Measurements from ENCODE around the gene SMCO4. TPM values are rescaled to one million over a fixed set of nuclear protein-coding genes. Genes with fewer than 3 reads are reported as not detected.
"Not testable (repeated sequence)": the region's sequence is repeated elsewhere in the genome, so short reads cannot be mapped to it uniquely, and the experiment has no call there.

The SMCO4 gene
- total RNA-seq, 1 donor from 2014 or later: 6.8 TPM

DNA sequence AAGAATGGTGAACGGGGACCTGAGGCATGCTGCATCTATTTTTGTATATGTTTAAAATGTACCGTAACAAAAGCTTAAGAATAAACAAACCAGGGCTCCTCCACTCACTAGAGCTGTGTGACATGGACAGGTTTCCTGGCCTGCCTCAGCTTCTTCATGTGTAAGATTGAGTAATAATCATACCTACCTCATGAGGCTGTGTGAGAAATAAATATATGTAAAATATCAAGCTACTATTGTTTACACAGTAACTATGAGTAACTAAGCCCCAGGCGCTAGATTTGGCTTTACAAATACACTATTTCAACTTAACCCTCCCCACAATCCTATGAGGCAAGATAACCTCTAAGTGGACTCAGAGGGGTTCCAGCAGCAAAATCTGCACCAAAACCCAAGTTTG lies 66.4 kb downstream of the SMCO4 start:
- Mint-ChIP-seq H3K27ac (no peak overlapping the region), H3K27me3 (ENCODE audit: low read depth) (no peaks in the 10 kb centered on the region), H3K9me3 (peaks cover 4% of the 10 kb centered on the region), H3K36me3 (no peaks in the 10 kb centered on the region), H3K4me3 (no peak overlapping the region), H3K4me1 (peaks cover 7% of the 10 kb centered on the region)
- DNase-seq (ENCODE audit: low spot score in 2 of 2, unreplicated experiment in 2 of 2): no peak
- TF ChIP-seq, protein P1, sequence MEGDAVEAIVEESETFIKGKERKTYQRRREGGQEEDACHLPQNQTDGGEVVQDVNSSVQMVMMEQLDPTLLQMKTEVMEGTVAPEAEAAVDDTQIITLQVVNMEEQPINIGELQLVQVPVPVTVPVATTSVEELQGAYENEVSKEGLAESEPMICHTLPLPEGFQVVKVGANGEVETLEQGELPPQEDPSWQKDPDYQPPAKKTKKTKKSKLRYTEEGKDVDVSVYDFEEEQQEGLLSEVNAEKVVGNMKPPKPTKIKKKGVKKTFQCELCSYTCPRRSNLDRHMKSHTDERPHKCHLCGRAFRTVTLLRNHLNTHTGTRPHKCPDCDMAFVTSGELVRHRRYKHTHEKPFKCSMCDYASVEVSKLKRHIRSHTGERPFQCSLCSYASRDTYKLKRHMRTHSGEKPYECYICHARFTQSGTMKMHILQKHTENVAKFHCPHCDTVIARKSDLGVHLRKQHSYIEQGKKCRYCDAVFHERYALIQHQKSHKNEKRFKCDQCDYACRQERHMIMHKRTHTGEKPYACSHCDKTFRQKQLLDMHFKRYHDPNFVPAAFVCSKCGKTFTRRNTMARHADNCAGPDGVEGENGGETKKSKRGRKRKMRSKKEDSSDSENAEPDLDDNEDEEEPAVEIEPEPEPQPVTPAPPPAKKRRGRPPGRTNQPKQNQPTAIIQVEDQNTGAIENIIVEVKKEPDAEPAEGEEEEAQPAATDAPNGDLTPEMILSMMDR (IDR thresholded peaks at IDR 0.05; ENCODE audit: unreplicated experiment): no peak

DNA sequence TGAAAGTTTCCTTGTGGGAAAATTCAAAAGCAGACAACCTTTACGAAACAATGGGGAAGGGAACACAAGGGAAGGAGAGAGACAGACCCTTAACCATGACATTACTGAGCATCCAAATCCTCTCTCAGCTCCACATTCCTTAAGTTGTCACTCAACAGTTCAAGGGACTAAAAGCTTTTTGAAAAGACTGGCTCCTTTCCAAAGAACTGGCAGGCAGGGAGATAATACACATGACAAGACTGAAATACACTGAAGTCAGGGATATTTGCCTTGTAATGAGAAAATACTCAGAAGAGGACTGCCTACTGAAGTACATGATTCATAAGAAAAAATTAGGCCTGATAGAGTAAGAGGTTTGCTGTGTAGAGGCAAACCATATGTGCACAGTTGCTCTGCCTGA lies 69.1 kb downstream of the SMCO4 start:
- H3K36me3 Mint-ChIP-seq: no peaks in the 10 kb centered on the region
- H3K4me3 Mint-ChIP-seq: no peak overlapping the region
- H3K27me3 Mint-ChIP-seq (ENCODE audit: low read depth): no peaks in the 10 kb centered on the region
- TF ChIP-seq, protein P1 (IDR thresholded peaks at IDR 0.05; ENCODE audit: unreplicated experiment): no peak
- H3K4me1 Mint-ChIP-seq: peaks cover 7% of the 10 kb centered on the region
- DNase-seq (ENCODE audit: low spot score in 2 of 2, unreplicated experiment in 2 of 2): no peak
- H3K27ac Mint-ChIP-seq: no peak overlapping the region
- peaks cover 4% of the 10 kb centered on the region for H3K9me3 Mint-ChIP-seq

DNA sequence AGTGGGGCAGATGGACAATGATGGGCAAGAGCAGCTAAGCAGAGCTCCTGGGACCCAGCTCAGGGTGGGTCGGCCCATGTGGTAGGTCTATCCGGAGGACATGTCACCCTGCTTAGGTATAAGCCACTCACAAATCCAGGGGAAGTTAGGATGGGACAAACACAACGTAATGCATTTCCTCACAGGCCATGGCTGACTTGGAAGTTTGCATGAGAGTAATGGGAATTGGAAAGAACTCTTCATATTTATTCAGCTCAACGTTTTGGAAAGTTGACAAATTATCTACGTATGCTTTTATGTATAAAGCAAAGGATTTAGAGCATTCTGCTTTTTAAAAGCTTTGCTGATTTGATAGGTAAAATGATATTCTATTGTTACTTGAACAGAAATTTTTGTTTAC lies 74.9 kb downstream of the SMCO4 start:
- H3K4me1 Mint-ChIP-seq: no peaks in the 10 kb centered on the region
- H3K9me3 Mint-ChIP-seq: no peaks in the 10 kb centered on the region
- no peak overlapping the region for H3K27ac Mint-ChIP-seq
- no peak for DNase-seq (ENCODE audit: low spot score in 2 of 2, unreplicated experiment in 2 of 2)
- H3K27me3 Mint-ChIP-seq (ENCODE audit: low read depth): no peaks in the 10 kb centered on the region
- TF ChIP-seq, protein P1 (IDR thresholded peaks at IDR 0.05; ENCODE audit: unreplicated experiment): no peak
- H3K36me3 Mint-ChIP-seq: no peaks in the 10 kb centered on the region
- no peak overlapping the region for H3K4me3 Mint-ChIP-seq

DNA sequence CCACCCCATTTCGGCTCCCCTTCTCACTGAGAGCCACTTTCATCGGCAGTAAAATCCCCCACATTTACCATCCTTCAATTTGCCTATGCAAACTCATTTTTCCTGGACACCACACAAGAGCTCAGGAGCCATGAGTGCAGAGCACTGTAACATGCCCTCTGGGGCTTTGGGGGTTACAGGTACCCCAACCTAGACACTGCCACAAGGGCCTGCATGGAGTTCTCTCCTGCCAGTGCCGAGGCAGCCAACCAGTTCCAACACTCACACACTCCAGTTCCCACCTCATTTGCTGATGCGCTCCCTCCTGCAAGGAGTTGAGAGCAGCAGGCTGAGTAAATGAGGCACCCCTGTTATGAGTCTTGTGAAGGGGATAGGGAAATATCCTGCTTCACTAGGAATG lies 76.1 kb downstream of the SMCO4 start:
- Mint-ChIP-seq H3K36me3 (no peaks in the 10 kb centered on the region), H3K9me3 (peaks cover 5% of the 10 kb centered on the region), H3K27me3 (ENCODE audit: low read depth) (peaks cover 3% of the 10 kb centered on the region), H3K4me3 (no peak overlapping the region), H3K27ac (no peak overlapping the region), H3K4me1 (no peaks in the 10 kb centered on the region)
- no peak for DNase-seq (ENCODE audit: low spot score in 2 of 2, unreplicated experiment in 2 of 2)
- TF ChIP-seq, protein P1 (IDR thresholded peaks at IDR 0.05; ENCODE audit: unreplicated experiment): no peak

DNA sequence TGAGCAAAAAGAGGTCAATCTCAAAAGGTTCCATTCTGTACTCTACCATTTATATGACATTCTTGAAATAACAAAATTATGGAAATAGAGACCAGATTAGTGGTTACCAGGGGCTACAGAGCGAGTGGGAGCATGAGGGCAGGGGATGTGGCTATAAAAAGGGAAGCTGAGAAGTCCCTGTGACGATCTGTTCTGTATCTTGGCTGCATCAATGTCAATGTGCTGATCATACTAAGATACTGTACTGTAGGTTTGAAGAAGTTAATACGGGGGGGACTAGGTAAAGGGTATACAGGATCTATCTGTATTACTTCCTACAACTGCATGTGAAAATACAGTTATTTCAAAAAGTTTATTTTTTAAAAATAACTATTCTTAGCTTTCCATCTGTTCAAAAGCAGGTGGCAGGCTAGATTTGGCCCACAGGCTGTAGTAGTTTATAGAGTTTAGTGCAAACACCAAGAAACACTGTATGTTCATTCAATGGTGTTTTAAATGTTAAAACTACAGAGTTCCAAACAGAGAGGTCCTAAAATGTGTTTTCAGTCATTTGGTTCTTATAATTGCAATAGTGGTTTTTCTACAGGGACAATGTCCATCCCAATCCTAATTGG lies 78.2 kb downstream of the SMCO4 start:
- Mint-ChIP-seq H3K9me3 (peaks cover 6% of the 10 kb centered on the region), H3K36me3 (no peaks in the 10 kb centered on the region), H3K4me3 (no peak overlapping the region), H3K27me3 (ENCODE audit: low read depth) (peaks cover 4% of the 10 kb centered on the region), H3K27ac (no peak overlapping the region), H3K4me1 (no peaks in the 10 kb centered on the region)
- DNase-seq (ENCODE audit: low spot score in 2 of 2, unreplicated experiment in 2 of 2): no peak
- TF ChIP-seq, protein P1 (IDR thresholded peaks at IDR 0.05; ENCODE audit: unreplicated experiment): no peak

DNA sequence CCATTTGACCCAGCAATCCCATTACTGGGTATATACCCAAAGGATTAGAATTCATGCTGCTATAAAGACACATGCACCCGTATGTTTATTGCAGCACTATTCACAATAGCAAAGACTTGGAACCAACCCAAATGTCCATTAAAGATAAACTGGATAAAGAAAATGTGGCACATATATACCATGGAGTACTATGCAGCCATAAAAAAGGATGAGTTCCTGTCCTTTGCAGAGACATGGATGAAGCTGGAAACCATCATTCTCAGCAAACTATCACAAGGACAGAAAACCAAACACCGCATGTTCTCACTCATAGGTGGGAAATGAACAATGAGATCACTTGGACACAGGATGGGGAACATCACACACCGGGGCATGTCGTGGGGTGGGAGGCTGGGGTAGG lies 79.5 kb downstream of the SMCO4 start:
- H3K27me3 Mint-ChIP-seq (ENCODE audit: low read depth); H3K36me3 Mint-ChIP-seq: not testable (repeated sequence)

More for the DNA sequence above, 79.5 kb downstream of the SMCO4 start:
- H3K27ac Mint-ChIP-seq; H3K4me3 Mint-ChIP-seq; DNase-seq (ENCODE audit: low spot score in 2 of 2, unreplicated experiment in 2 of 2); H3K4me1 Mint-ChIP-seq; H3K9me3 Mint-ChIP-seq: not testable (repeated sequence)
